AG09319 (cell line): ENCODE measurements around the gene RXFP1.

ENCODE experiments used
- DNase-seq: peaks from one replicate; pipeline ENCODE4 v3.0.0-alpha.2; 2010; ENCODE audit warnings: low read depth; ENCODE audit errors: extremely low read depth
- TF ChIP-seq, protein P1 (sequence below): IDR thresholded peaks from 2 replicates; pipeline ENCODE4 v1.5.1; 2011; ENCODE audit warnings: low read depth, mild to moderate bottlenecking, inconsistent platforms, low read length, moderate library complexity

Gene RXFP1

GRCh38 chr4:158541506-158541905, 19.8 kb downstream of the RXFP1 start:
- TF ChIP-seq, protein P1, sequence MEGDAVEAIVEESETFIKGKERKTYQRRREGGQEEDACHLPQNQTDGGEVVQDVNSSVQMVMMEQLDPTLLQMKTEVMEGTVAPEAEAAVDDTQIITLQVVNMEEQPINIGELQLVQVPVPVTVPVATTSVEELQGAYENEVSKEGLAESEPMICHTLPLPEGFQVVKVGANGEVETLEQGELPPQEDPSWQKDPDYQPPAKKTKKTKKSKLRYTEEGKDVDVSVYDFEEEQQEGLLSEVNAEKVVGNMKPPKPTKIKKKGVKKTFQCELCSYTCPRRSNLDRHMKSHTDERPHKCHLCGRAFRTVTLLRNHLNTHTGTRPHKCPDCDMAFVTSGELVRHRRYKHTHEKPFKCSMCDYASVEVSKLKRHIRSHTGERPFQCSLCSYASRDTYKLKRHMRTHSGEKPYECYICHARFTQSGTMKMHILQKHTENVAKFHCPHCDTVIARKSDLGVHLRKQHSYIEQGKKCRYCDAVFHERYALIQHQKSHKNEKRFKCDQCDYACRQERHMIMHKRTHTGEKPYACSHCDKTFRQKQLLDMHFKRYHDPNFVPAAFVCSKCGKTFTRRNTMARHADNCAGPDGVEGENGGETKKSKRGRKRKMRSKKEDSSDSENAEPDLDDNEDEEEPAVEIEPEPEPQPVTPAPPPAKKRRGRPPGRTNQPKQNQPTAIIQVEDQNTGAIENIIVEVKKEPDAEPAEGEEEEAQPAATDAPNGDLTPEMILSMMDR, result no peak

DNA sequence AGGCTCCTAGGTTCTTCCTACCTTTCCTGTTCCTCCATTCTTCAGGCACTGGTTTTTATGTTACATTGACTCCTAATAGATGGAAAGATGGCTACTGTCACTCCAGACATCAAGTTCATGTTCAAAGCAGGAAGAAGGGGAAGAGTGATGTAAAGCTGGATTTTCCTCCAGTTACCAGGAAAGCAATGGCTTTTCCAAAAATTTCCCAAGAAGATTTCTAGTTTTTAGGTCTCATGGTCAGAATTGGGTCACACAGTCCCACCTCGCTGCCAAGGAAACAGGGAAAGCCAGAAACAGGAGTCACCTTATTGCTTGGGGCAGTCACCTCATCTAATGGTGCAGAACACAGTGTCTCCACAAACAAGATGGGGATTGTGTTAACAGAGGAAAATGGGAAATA, 21.5 kb downstream of the RXFP1 start:
- no peak for DNase-seq
- TF ChIP-seq, protein P1, result no peak

More at GRCh38 chr4:158541506-158541905, 19.8 kb downstream of the RXFP1 start:
- no peak for DNase-seq

DNA sequence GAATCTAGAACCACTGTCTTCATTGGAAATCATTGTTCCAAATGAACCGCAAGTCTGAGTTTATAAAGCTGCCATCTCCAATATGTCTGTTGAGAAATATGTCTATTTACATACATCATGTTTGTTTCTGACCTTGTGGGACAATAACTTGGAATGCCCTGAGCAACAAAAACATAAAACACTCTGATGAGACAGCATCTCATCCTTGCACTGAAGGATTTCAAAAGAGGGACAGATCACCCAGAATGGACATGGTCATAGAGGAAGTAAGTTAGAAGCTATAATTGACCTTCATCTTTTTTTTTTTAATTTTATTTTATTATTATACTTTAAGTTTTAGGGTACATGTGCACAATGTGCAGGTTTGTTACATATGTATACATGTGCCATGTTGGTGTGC, 22.5 kb downstream of the RXFP1 start:
- DNase-seq, result no peak
- TF ChIP-seq, protein P1, result no peak

GRCh38 chr4:158553364-158553763, 31.7 kb downstream of the RXFP1 start:
- no peak for DNase-seq
- TF ChIP-seq, protein P1, result no peak

DNA sequence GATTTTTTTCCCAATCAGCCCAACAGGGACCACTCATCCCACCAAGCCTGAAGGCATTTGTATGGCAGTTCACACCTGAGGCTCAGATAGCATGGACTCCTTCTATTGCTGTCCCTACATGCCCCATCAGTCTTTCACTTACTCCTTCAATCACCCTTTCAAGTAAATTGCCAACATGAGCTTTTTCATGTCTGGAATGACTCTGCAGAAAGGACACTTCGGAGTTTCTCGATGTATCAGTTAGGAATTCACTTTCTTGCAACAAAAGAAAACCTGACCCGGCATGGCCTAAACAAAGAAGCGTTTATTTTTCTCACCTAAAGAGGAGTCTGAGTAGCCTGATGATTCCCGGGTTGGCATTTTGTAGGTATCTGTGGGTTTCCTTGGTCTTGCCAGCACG, 38.6 kb downstream of the RXFP1 start:
- DNase-seq, result no peak
- TF ChIP-seq, protein P1, result no peak

- no peak for DNase-seq
- TF ChIP-seq, protein P1, result no peak
These were observed 45.2 kb downstream of the RXFP1 start for GRCh38 chr4:158566860-158567259.

- DNase-seq, result no peak
- TF ChIP-seq, protein P1, result no peak
These were observed 50.1 kb downstream of the RXFP1 start for GRCh38 chr4:158571736-158572135.
